Gastrocnemius medialis (tissue), 4 donors: ENCODE data around the gene NFS1. TPM values are rescaled to one million over a fixed set of nuclear protein-coding genes. Genes with fewer than 3 reads are reported as not detected.

Experiments
- ATAC-seq, 2 donors: fragments of 150-250 bp; one replicate each; pipeline ENCODE4 v1.9.1; 2016
- DNase-seq, 2 donors: peaks; one replicate each; pipeline ENCODE4 v3.0.0-alpha.2; 2019
- H3K27ac ChIP-seq, 4 donors: fragments of 200-600 bp; sonication (generic); 1 replicate in 1 of 4; 2 replicates in 3 of 4; pipeline ENCODE4 v1.5.1; 2016 to 2018; ENCODE audit warnings: mild to moderate bottlenecking in 2 of 4, moderate library complexity in 1 of 4
- H3K27me3 ChIP-seq, 3 donors: fragments of 200-600 bp; sonication (generic) in 2 of 3; 1 replicate in 1 of 3; 2 replicates in 2 of 3; pipeline versions ENCODE4 v1.5.1 to v1.6.0; 2016 to 2019; ENCODE audit warnings: mild to moderate bottlenecking in 1 of 3, moderate library complexity in 1 of 3
- H3K36me3 ChIP-seq, 2 donors: fragments of 200-600 bp; sonication (generic) in 1 of 2; one replicate each; pipeline ENCODE4 v1.5.1; 2017 to 2018
- H3K4me1 ChIP-seq, 2 donors: fragments of 200-600 bp; sonication (generic) in 1 of 2; one replicate each; pipeline ENCODE4 v1.5.1; 2016 to 2017; ENCODE audit warnings: mild to moderate bottlenecking in 2 of 2
- H3K4me3 ChIP-seq, 4 donors: fragments of 200-600 bp; sonication (generic) in 3 of 4; 1 replicate in 1 of 4; 2 replicates in 3 of 4; pipeline ENCODE4 v1.5.1; 2016 to 2019; ENCODE audit warnings: mild to moderate bottlenecking in 2 of 4
- H3K9me3 ChIP-seq, 3 donors: fragments of 200-600 bp; sonication (generic) in 2 of 3; 1 replicate in 1 of 3; 2 replicates in 2 of 3; pipeline ENCODE4 v1.5.1; 2016 to 2019
- CTCF ChIP-seq, 5 experiments: fragments of 450-650 bp in 3 of 5; fragments of 200-600 bp in 2 of 5; sonication (generic) in 2 of 5; IDR thresholded peaks in 4 of 5; conservative IDR thresholded peaks in 1 of 5; 1 replicate in 4 of 5; 2 replicates in 1 of 5; pipeline ENCODE4 v1.5.1; 2016 to 2019; ENCODE audit warnings: antibody characterized with exemption in 5 of 5, mild to moderate bottlenecking in 3 of 5, moderate library complexity in 3 of 5
- POLR2A ChIP-seq, 2 donors: fragments of 450-650 bp; IDR thresholded peaks; one replicate each; pipeline ENCODE4 v1.6.1; 2017; ENCODE audit warnings: antibody characterized with exemption in 2 of 2, mild to moderate bottlenecking in 2 of 2, moderate library complexity in 2 of 2
- in situ Hi-C, 4 donors: fragments of 200-750 bp; cut with MboI; loops; one replicate each; pipeline versions ENCODE4 v1.15.0 to v1.8.0; 2017; ENCODE audit warnings: low sequenced_read_pairs in 4 of 4
- intact Hi-C: fragments of 100-400 bp; cut with DNase I; formaldehyde crosslinking; loops from one replicate; pipeline ENCODE4 v1.15.1; 2023; ENCODE audit warnings: low total_unique reads
- total RNA-seq, 4 donors: library from RNA; depleted of rRNA; stranded (reverse); fragments of >200 nt; gene quantifications; one replicate each; pipeline versions ENCODE4 v1.1.0 to v1.2.3, GENCODE V29; 2016

NFS1 gene
- total RNA-seq, 4 donors from 2014 or later, result 31.5 to 85.8 (median 37.2) TPM

- no peak for TF ChIP-seq POLR2A (IDR thresholded peaks at IDR 0.05)
- TF ChIP-seq CTCF (IDR thresholded peaks at IDR 0.05 in 4 of 5, conservative IDR thresholded peaks at IDR 0.05 in 1 of 5), result no peak
- in situ Hi-C loops, result no loop called here
- no peak overlapping the region for H3K27ac ChIP-seq
- peaks cover 4 to 81% of the 10 kb centered on the region in 2 donors for H3K36me3 ChIP-seq
- DNase-seq, result no peak
- no peak overlapping the region for H3K4me3 ChIP-seq
- no peaks in the 10 kb centered on the region for H3K4me1 ChIP-seq
- no peak for ATAC-seq
- H3K27me3 ChIP-seq, result no peaks in the 10 kb centered on the region
- intact Hi-C loops, result no loop called here
- H3K9me3 ChIP-seq, result no peaks in the 10 kb centered on the region
Observed at GRCh38 chr20:35627121-35627520, 72.0 kb downstream of the NFS1 start.

GRCh38 chr20:35626386-35627001 is 72.7 kb downstream of the NFS1 start:
- DNase-seq (no peak), ATAC-seq (no peak)
- intact Hi-C loops (no loop called here), in situ Hi-C loops (no loop called here)
- no peak overlapping the region for H3K4me3 ChIP-seq
- H3K27me3 ChIP-seq, result no peaks in the 10 kb centered on the region
- H3K4me1 ChIP-seq, result no peaks in the 10 kb centered on the region
- no peaks in the 10 kb centered on the region for H3K9me3 ChIP-seq
- TF ChIP-seq POLR2A (IDR thresholded peaks at IDR 0.05) (no peak), CTCF (IDR thresholded peaks at IDR 0.05 in 4 of 5, conservative IDR thresholded peaks at IDR 0.05 in 1 of 5) (no peak)
- H3K27ac ChIP-seq, result no peak overlapping the region
- H3K36me3 ChIP-seq, result peaks cover 4 to 81% of the 10 kb centered on the region in 2 donors

GRCh38 chr20:35625584-35626385 is 73.4 kb downstream of the NFS1 start:
- no peaks in the 10 kb centered on the region for H3K9me3 ChIP-seq
- no peak overlapping the region for H3K4me3 ChIP-seq
- H3K27ac ChIP-seq, result no peak overlapping the region
- intact Hi-C loops, result no loop called here
- H3K36me3 ChIP-seq, result peaks cover 4 to 75% of the 10 kb centered on the region in 2 donors
- in situ Hi-C loops, result no loop called here
- DNase-seq (no peak), ATAC-seq (no peak)
- no peaks in the 10 kb centered on the region for H3K27me3 ChIP-seq
- TF ChIP-seq POLR2A (IDR thresholded peaks at IDR 0.05), result no peak
- no peak for TF ChIP-seq CTCF (IDR thresholded peaks at IDR 0.05 in 4 of 5, conservative IDR thresholded peaks at IDR 0.05 in 1 of 5)
- no peaks in the 10 kb centered on the region for H3K4me1 ChIP-seq

- no peak for ATAC-seq
- H3K27ac ChIP-seq, result no peak overlapping the region
- DNase-seq, result no peak
- in situ Hi-C loops, result no loop called here
- intact Hi-C loops, result no loop called here
- peaks cover 4 to 34% of the 10 kb centered on the region in 2 donors for H3K36me3 ChIP-seq
- H3K27me3 ChIP-seq, result no peaks in the 10 kb centered on the region
- no peaks in the 10 kb centered on the region for H3K9me3 ChIP-seq
- peaks cover 18 to 32% of the 10 kb centered on the region in 2 donors for H3K4me1 ChIP-seq
- TF ChIP-seq POLR2A (IDR thresholded peaks at IDR 0.05) (no peak), CTCF (IDR thresholded peaks at IDR 0.05 in 4 of 5, conservative IDR thresholded peaks at IDR 0.05 in 1 of 5) (no peak)
- H3K4me3 ChIP-seq, result no peak overlapping the region
Observed at GRCh38 chr20:35621560-35621946, 77.6 kb downstream of the NFS1 start.
